OCI-LY1 (cell line): Measurements from ENCODE around the gene EDDM3A.

Experiments used
- CTCF ChIP-seq: fragments of 200-600 bp; sonication (generic), shearing (Covaris generic); IDR thresholded peaks from 2 replicates; pipeline ENCODE4 v1.5.1; 2017; ENCODE audit warnings: mild to moderate bottlenecking, antibody characterized with exemption, low read length, moderate library complexity, mixed read lengths
- EZH2 ChIP-seq: fragments of 200-600 bp; sonication (generic), shearing (Covaris generic); IDR thresholded peaks from 2 replicates; pipeline ENCODE4 v1.8.0; 2017; ENCODE audit warnings: borderline replicate concordance, mixed run types, mild to moderate bottlenecking, antibody characterized with exemption, low read length, moderate library complexity, mixed read lengths

- TF ChIP-seq CTCF (no peak), EZH2 (no peak)
Measured at GRCh38 chr14:20789230-20789813, 43.6 kb downstream of the EDDM3A start.
